Heart left ventricle (tissue), 13 donors: ENCODE measurements around the gene PMVK.

Source experiments
- CTCF ChIP-seq, 12 donors: fragments of 200-600 bp; sonication (generic) in 4 of 12; IDR thresholded peaks; one replicate each; pipeline versions ENCODE4 v1.5.0 to v1.8.0; 2018 to 2022; ENCODE audit warnings: antibody characterized with exemption in 12 of 12, mild to moderate bottlenecking in 5 of 12
- POLR2A ChIP-seq, 2 donors: fragments of 450-650 bp; IDR thresholded peaks; one replicate each; pipeline ENCODE4 v1.6.1; 2017; ENCODE audit warnings: antibody characterized with exemption in 2 of 2, mild to moderate bottlenecking in 2 of 2, moderate library complexity in 2 of 2
- donor health status: ischemic (EF 13 %, LVEDD 7.1; RV severe dilation, severe dysfunction).
- donor health status: DM: no; HTN: yes; CAD: no.
- donor health status: DM: no; HTN: no; CAD: no.
- donor health status: ischemic (EF 25% LVEDD 6.9; RV normal size, moderate dysfunction).
- donor health status: ischemic (EF 25% LVEDD 5.7; RV mildly dilated, moderate dysfunction).
- donor health status: ischemic (EF 35%, LVEDD 5.7; RV mildly dilated, moderate dysfunction).
- donor health status: nonischemic (EF 11% LVEDD 7.7; RV severe dilation, severe dysfunction).
- donor health status: DM: yes; HTN: yes; CAD: no.
- donor health status: PGD.
- donor health status: ischemic (EF 29% LVEDD 5.4; RV normal size, mild dysfunction).
- donor health status: nonischemic (EF 23%, LVEDD 6.1; RV moderate dilation, normal function).

GRCh38 chr1:154967331-154967950, 30.9 kb upstream of the PMVK start:
- TF ChIP-seq CTCF (IDR thresholded peaks at IDR 0.05) (no peak), POLR2A (IDR thresholded peaks at IDR 0.05) (no peak)
